ENCODE results near the gene NHERF2.

NHERF2 gene

GRCh38 chr16:2042986-2043666 lies 16.4 kb downstream of the NHERF2 start:
- no peak for DNase-seq

- no peak for DNase-seq
Measured at GRCh38 chr16:2043667-2044451, 17.2 kb downstream of the NHERF2 start.

- no peak for DNase-seq
Measured at GRCh38 chr16:2044541-2044940, 17.8 kb downstream of the NHERF2 start.

GRCh38 chr16:2045965-2046892 lies 19.5 kb downstream of the NHERF2 start:
- no peak for DNase-seq

GRCh38 chr16:2046893-2047329 lies 20.2 kb downstream of the NHERF2 start:
- no peak for DNase-seq

- DNase-seq: peak; percentile 95
Measured at GRCh38 chr16:2047330-2048115, 20.8 kb downstream of the NHERF2 start, which contains the start of the genes NTHL1 and TSC2. NTHL1 (minus strand) TSS chr16:2047834; CDS start chr16:2047823, 11 bp downstream. TSC2 (plus strand) TSS chr16:2047985; CDS start chr16:2048616, 631 bp downstream.

- DNase-seq: no peak
Measured at GRCh38 chr16:2048116-2048543, 21.4 kb downstream of the NHERF2 start.

GRCh38 chr16:2053211-2053610 lies 26.5 kb downstream of the NHERF2 start:
- DNase-seq: no peak

- DNase-seq: no peak
Measured at GRCh38 chr16:2053897-2054296, 27.2 kb downstream of the NHERF2 start.

- DNase-seq: no peak
Measured at GRCh38 chr16:2054543-2055245, 28.0 kb downstream of the NHERF2 start.

GRCh38 chr16:2056077-2056476 lies 29.4 kb downstream of the NHERF2 start:
- no peak for DNase-seq

GRCh38 chr16:2056681-2057407 lies 30.1 kb downstream of the NHERF2 start:
- DNase-seq: no peak

- no peak for DNase-seq
Measured at GRCh38 chr16:2057438-2057837, 30.7 kb downstream of the NHERF2 start.

GRCh38 chr16:2058420-2058819 lies 31.7 kb downstream of the NHERF2 start:
- DNase-seq: no peak

GRCh38 chr16:2058872-2059271 lies 32.2 kb downstream of the NHERF2 start:
- no peak for DNase-seq

GRCh38 chr16:2060346-2060745 lies 33.6 kb downstream of the NHERF2 start:
- DNase-seq: no peak

- DNase-seq: no peak
Measured at GRCh38 chr16:2061023-2061422, 34.3 kb downstream of the NHERF2 start.

GRCh38 chr16:2061526-2061925 lies 34.8 kb downstream of the NHERF2 start:
- no peak for DNase-seq

GRCh38 chr16:2062801-2063200 lies 36.1 kb downstream of the NHERF2 start:
- DNase-seq: no peak

GRCh38 chr16:2063861-2064260 lies 37.2 kb downstream of the NHERF2 start:
- DNase-seq: no peak

Data from stimulated activated CD4-positive, alpha-beta T cell treated with anti-CD3 and anti-CD28 coated beads, Interleukin-1b, Interleukin-23, amount 100 ng/mL, for 48 hours (primary cell).